ENCODE results near the gene WNT2. TPM values are rescaled to one million over a fixed set of nuclear protein-coding genes. Genes with fewer than 3 reads are reported as not detected.

WNT2 gene
- total and polyA plus RNA-seq, 4 donors, result 0.45 to 4.7 TPM; not detected in 2

DNA sequence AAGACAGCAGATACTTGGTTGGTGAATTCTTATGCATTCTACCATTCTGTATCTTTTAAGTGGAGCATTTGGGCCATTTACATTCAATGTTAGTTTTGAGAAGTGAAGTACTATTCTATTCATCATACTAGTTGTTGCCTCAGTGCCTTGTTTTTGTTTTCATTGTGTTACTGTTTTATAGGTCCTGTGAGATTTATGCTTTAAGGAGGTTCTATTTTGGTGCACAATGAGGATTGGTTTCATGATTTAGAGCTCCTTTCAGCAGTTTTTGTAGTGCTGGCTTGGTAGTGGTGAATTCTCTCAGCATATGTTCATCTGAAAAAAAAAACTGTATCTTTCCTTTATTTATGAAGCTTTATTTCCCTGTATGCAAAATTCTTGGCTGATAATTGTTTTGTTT is 23.3 kb upstream of the WNT2 start:
- intact Hi-C loops (cut with DNase I), result no loop called here
- no peak overlapping the region for H3K27ac ChIP-seq (ENCODE audit: low read depth in 1 of 2, low read length in 2 of 2)
- H3K9me3 ChIP-seq (ENCODE audit: control insufficient read depth, low read length), result no peaks in the 10 kb centered on the region
- H3K4me1 ChIP-seq (ENCODE audit: control insufficient read depth in 1 of 2, insufficient read depth in 2 of 2, low read length in 2 of 2), result no peaks in the 10 kb centered on the region
- ATAC-seq (ENCODE audit: low FRiP score) (no peak), DNase-seq (no peak)
- no peak overlapping the region for H3K4me3 ChIP-seq (ENCODE audit: low read length in 2 of 2)
- no peaks in the 10 kb centered on the region for H3K27me3 ChIP-seq (ENCODE audit: control insufficient read depth in 1 of 2, insufficient read depth in 2 of 2, low read length in 1 of 2)
- H3K36me3 ChIP-seq (ENCODE audit: control insufficient read depth in 1 of 2, insufficient read depth in 2 of 2, low read length in 1 of 2), result no peaks in the 10 kb centered on the region

DNA sequence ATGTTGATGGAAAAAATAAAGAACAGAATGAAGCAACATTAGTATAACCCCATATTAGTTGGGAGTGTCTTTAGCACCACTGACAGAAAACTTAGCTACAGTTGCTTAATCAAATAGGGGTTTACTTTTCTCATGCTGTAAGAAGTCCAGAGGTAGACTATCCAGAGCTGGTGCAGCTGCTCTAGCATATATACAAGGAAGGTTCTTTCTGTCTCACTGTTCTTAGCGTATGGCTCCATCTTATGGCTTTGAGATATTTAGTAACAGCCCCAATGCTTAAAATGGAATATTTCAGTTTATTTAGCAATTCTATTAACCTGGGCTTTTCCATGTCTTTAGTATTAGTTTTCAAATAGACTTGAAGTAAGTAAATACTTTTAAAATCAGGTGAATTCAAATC is 15.2 kb upstream of the WNT2 start:
- WGBS, 2 donors, result 82 to 97% methylated on average over 1 of the region's 1 CpG
- no peaks in the 10 kb centered on the region for H3K27me3 ChIP-seq (ENCODE audit: control insufficient read depth in 1 of 2, insufficient read depth in 2 of 2, low read length in 1 of 2)
- ATAC-seq (ENCODE audit: low FRiP score), result no peak
- no peak overlapping the region for H3K27ac ChIP-seq (ENCODE audit: low read depth in 1 of 2, low read length in 2 of 2)
- no peaks in the 10 kb centered on the region for H3K4me1 ChIP-seq (ENCODE audit: control insufficient read depth in 1 of 2, insufficient read depth in 2 of 2, low read length in 2 of 2)
- intact Hi-C loops (cut with DNase I), result no loop called here
- H3K36me3 ChIP-seq (ENCODE audit: control insufficient read depth in 1 of 2, insufficient read depth in 2 of 2, low read length in 1 of 2), result no peaks in the 10 kb centered on the region
- H3K9me3 ChIP-seq (ENCODE audit: control insufficient read depth, low read length), result no peaks in the 10 kb centered on the region
- DNase-seq, result no peak
- no peak overlapping the region for H3K4me3 ChIP-seq (ENCODE audit: low read length in 2 of 2)

DNA sequence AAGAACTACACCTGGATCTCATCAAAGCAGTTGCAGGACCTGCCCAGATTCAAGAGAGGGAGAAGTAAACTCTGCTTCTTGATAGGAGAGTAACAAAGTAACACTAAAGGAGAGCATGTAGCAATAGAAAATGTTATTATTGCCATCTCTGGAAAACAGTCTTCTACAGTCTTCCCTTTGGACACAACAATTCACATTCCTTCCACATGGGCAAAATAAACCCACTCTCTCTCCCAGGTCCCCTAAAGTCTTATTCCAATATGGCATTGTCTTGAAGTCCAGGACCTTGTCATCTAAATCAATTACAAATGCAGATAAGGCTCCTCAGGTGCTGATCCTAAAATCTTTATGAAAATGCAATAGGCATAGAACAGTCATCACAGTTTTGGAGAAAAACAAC is 10.3 kb upstream of the WNT2 start:
- Histone ChIP-seq H3K4me1 (ENCODE audit: control insufficient read depth in 1 of 2, insufficient read depth in 2 of 2, low read length in 2 of 2) (no peaks in the 10 kb centered on the region), H3K27ac (ENCODE audit: low read depth in 1 of 2, low read length in 2 of 2) (no peak overlapping the region), H3K4me3 (ENCODE audit: low read length in 2 of 2) (no peak overlapping the region), H3K27me3 (ENCODE audit: control insufficient read depth in 1 of 2, insufficient read depth in 2 of 2, low read length in 1 of 2) (no peaks in the 10 kb centered on the region), H3K36me3 (ENCODE audit: control insufficient read depth in 1 of 2, insufficient read depth in 2 of 2, low read length in 1 of 2) (no peaks in the 10 kb centered on the region), H3K9me3 (ENCODE audit: control insufficient read depth, low read length) (no peaks in the 10 kb centered on the region)
- intact Hi-C loops (cut with DNase I), result no loop called here
- DNase-seq (no peak), ATAC-seq (ENCODE audit: low FRiP score) (no peak)

DNA sequence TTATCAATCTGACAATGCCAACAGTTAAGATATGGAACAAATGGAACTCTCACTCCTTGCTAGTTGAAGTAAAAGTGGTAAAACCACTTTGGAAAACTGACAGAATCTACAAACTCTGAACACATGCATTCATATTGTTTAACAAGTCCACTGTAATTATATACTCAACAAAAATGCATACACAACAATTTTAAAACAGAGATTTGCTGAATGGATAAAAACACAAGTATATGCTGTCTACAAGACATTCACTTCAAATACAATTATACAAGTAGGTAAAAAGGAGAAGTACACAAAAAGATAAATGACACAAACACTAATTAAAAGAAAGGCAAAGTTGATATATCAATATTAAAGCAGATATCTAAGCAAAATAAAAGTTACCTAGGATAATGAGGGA is 9.2 kb upstream of the WNT2 start:
- no peak for DNase-seq
- ATAC-seq (ENCODE audit: low FRiP score), result no peak
- Histone ChIP-seq H3K4me3 (ENCODE audit: low read length in 2 of 2) (no peak overlapping the region), H3K36me3 (ENCODE audit: control insufficient read depth in 1 of 2, insufficient read depth in 2 of 2, low read length in 1 of 2) (no peaks in the 10 kb centered on the region), H3K27me3 (ENCODE audit: control insufficient read depth in 1 of 2, insufficient read depth in 2 of 2, low read length in 1 of 2) (no peaks in the 10 kb centered on the region), H3K4me1 (ENCODE audit: control insufficient read depth in 1 of 2, insufficient read depth in 2 of 2, low read length in 2 of 2) (no peaks in the 10 kb centered on the region), H3K27ac (ENCODE audit: low read depth in 1 of 2, low read length in 2 of 2) (no peak overlapping the region), H3K9me3 (ENCODE audit: control insufficient read depth, low read length) (no peaks in the 10 kb centered on the region)
- intact Hi-C loops (cut with DNase I), result no loop called here

DNA sequence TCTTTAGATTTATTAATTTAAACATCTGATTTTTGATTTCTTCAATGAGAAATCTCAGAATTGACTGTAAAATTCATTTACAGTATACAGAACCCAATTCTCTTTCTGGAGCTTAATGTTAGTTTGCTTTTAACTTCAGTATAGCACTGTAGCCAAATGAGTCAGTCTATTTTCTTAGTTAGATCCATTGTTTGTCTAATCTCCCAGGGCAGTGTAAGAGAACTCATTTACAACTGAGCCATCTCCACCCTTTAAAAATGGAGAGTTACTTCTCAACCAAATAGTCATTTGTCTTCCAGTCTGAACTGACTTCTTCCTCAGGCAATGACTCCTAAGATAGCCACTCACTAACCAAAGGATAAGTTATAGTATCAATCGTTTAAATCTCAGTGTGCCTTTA is 3.0 kb upstream of the WNT2 start:
- no peaks in the 10 kb centered on the region for H3K4me1 ChIP-seq (ENCODE audit: control insufficient read depth in 1 of 2, insufficient read depth in 2 of 2, low read length in 2 of 2)
- H3K36me3 ChIP-seq (ENCODE audit: control insufficient read depth in 1 of 2, insufficient read depth in 2 of 2, low read length in 1 of 2), result no peaks in the 10 kb centered on the region
- intact Hi-C loops (cut with DNase I), result loop anchor here in 1 of 2 donors (10.0 kb wide), 1 partner anchor 111 kb away; no protein-coding TSS in a partner anchor
- no peaks in the 10 kb centered on the region for H3K27me3 ChIP-seq (ENCODE audit: control insufficient read depth in 1 of 2, insufficient read depth in 2 of 2, low read length in 1 of 2)
- H3K9me3 ChIP-seq (ENCODE audit: control insufficient read depth, low read length), result peaks cover 2% of the 10 kb centered on the region
- H3K4me3 ChIP-seq (ENCODE audit: low read length in 2 of 2), result no peak overlapping the region
- no peak for ATAC-seq (ENCODE audit: low FRiP score)
- no peak overlapping the region for H3K27ac ChIP-seq (ENCODE audit: low read depth in 1 of 2, low read length in 2 of 2)
- 57 to 66% methylated on average over 1 of the region's 1 CpG for WGBS, 2 donors
- DNase-seq, result no peak

DNA sequence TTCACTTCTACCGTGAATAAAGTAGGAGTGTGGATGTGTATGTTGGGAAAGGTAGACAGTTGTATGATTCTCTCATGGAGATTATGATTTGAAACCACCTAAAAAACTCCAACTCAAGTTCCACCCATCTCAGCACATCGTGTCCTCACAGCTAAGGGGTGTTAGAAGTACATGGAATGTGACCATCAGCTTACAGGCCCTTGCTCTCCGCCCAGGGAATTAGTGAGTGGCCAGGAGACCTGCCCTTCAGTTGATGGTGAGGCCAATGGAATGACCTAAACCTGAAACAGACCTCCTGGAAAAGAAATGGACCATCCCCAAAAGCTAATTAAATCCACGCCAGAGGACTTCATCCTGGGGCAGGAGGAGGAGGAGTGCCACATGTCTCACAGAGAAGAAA is 2.1 kb upstream of the WNT2 start:
- H3K4me1 ChIP-seq (ENCODE audit: control insufficient read depth in 1 of 2, insufficient read depth in 2 of 2, low read length in 2 of 2), result no peaks in the 10 kb centered on the region
- WGBS, 2 donors, result 40 to 49% methylated on average over 4 of the region's 4 CpGs
- peaks cover 2% of the 10 kb centered on the region for H3K9me3 ChIP-seq (ENCODE audit: control insufficient read depth, low read length)
- H3K4me3 ChIP-seq (ENCODE audit: low read length in 2 of 2), result peak overlapping the region in 1 of 2 donors; percentile 48
- intact Hi-C loops (cut with DNase I), result loop anchor here in 1 of 2 donors (10.0 kb wide), 1 partner anchor 110 kb away; no protein-coding TSS in a partner anchor
- ATAC-seq (ENCODE audit: low FRiP score), result no peak
- H3K27ac ChIP-seq (ENCODE audit: low read depth in 1 of 2, low read length in 2 of 2), result no peak overlapping the region
- H3K27me3 ChIP-seq (ENCODE audit: control insufficient read depth in 1 of 2, insufficient read depth in 2 of 2, low read length in 1 of 2), result no peaks in the 10 kb centered on the region
- H3K36me3 ChIP-seq (ENCODE audit: control insufficient read depth in 1 of 2, insufficient read depth in 2 of 2, low read length in 1 of 2), result no peaks in the 10 kb centered on the region
- no peak for DNase-seq

DNA sequence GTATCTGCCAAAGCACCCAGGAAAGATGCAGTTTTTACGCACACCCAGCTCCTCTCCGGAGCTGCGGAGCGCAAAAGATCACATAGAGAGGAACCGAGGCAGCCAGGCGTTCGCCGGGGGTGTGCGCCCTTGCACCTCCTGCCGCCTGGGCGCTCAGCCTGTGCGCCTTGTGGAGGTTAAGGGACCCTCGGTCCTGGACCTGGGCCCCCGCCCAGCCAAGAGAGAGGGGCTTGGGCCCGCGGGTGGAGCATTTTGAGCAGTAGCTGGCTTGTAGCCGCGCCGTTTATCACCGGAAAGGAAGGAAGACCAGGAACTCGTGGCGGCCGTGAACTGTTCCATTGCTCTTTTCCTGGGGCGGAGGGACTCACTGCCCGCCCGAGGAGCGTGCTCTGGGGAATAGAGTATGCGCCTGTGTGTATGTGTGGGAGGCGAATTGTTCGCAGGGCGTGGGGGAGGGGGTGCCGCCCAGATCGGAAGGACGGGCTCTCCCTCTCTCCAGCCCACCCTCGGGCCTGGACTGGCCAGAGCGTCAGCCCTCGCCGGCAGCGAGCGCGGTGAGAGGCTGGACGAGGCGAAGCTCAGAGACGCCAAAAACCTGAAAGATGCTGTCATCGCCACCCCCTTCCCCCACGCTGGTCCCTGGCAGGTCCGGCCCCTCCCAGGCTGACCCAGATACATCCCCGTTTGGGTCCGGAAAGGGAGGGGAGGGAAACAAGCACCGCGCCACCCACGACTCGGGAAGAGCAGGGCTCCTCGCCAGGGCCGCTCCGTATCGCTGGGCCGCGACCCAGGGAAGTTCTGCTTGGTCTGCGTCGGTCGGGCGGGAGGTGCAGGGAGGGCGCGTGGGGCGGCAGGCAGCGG is 1.2 kb upstream of the WNT2 start:
- Histone ChIP-seq H3K9me3 (ENCODE audit: control insufficient read depth, low read length) (peaks cover 2% of the 10 kb centered on the region), H3K27ac (ENCODE audit: low read depth in 1 of 2, low read length in 2 of 2) (no peak overlapping the region), H3K4me1 (ENCODE audit: control insufficient read depth in 1 of 2, insufficient read depth in 2 of 2, low read length in 2 of 2) (no peaks in the 10 kb centered on the region), H3K27me3 (ENCODE audit: control insufficient read depth in 1 of 2, insufficient read depth in 2 of 2, low read length in 1 of 2) (no peaks in the 10 kb centered on the region), H3K36me3 (ENCODE audit: control insufficient read depth in 1 of 2, insufficient read depth in 2 of 2, low read length in 1 of 2) (no peaks in the 10 kb centered on the region), H3K4me3 (ENCODE audit: low read length in 2 of 2) (peak overlapping the region; percentile 48 to 52)
- peak; percentile 68 to 87 for DNase-seq
- intact Hi-C loops (cut with DNase I), result loop anchor here in 1 of 2 donors (10.0 kb wide), 1 partner anchor 109 kb away; no protein-coding TSS in a partner anchor
- ATAC-seq (ENCODE audit: low FRiP score), result peak; percentile 81
- 1% methylated on average over 46 to 67 of the region's 67 CpGs for WGBS, 2 donors

DNA sequence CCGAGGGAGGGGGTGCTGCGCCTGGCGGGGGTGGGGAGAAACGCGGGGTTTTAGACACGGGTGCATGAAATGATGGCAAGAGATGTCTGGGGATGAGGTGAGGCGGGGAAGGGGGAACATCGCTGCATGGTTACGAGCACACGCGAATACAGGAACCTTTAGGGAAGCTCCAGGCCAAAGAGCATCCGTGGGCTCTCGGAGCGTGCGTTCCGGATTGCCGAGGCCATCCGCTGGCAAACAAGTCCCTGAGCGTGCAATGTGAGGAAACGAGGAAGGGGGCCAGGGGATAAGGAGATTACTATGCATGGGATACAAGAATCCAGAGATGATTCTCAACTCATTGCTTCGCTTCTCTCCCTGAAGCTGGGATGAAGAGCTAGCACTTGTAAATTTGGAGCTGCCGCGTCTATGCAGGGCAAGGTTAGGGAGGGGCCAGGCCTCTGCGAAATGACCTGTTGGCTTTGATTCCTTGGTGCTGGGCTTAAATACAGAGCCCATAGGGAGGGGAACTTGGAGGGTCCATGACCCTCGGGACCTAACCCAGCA is 520 bp upstream of the WNT2 start:
- ATAC-seq (ENCODE audit: low FRiP score), result no peak
- no peak overlapping the region for H3K27ac ChIP-seq (ENCODE audit: low read depth in 1 of 2, low read length in 2 of 2)
- H3K27me3 ChIP-seq (ENCODE audit: control insufficient read depth in 1 of 2, insufficient read depth in 2 of 2, low read length in 1 of 2), result no peaks in the 10 kb centered on the region
- intact Hi-C loops (cut with DNase I), result loop anchor here in 1 of 2 donors (10.0 kb wide), 1 partner anchor 109 kb away; no protein-coding TSS in a partner anchor
- peaks cover 2% of the 10 kb centered on the region for H3K9me3 ChIP-seq (ENCODE audit: control insufficient read depth, low read length)
- no peaks in the 10 kb centered on the region for H3K36me3 ChIP-seq (ENCODE audit: control insufficient read depth in 1 of 2, insufficient read depth in 2 of 2, low read length in 1 of 2)
- H3K4me3 ChIP-seq (ENCODE audit: low read length in 2 of 2), result peak overlapping the region; percentile 48 to 52
- WGBS, 2 donors, result 1% methylated on average over 24 to 25 of the region's 25 CpGs
- no peak for DNase-seq
- no peaks in the 10 kb centered on the region for H3K4me1 ChIP-seq (ENCODE audit: control insufficient read depth in 1 of 2, insufficient read depth in 2 of 2, low read length in 2 of 2)

DNA sequence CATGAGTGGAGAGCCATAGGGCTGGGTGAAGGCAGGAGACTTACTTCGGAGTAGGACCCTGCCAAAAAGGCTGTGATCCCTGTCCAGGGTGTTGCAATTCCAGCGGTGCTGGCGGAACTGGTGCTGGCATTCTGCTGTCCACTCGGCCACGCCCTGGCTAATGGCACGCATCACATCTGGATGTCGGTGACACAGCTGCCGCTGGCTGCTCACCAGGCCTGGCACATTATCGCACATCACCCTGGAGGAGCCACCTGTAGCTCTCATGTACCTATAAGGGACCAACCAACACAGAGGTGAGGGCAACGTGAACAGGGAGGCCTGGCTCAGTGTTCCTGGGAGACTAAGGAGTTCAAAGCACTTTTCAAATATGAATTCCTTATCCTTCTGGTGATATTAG is 2.3 kb downstream of the WNT2 start:
- intact Hi-C loops (cut with DNase I), result loop anchor here in 1 of 2 donors (10.0 kb wide), 1 partner anchor 106 kb away; no protein-coding TSS in a partner anchor
- Histone ChIP-seq H3K4me3 (ENCODE audit: low read length in 2 of 2) (no peak overlapping the region), H3K4me1 (ENCODE audit: control insufficient read depth in 1 of 2, insufficient read depth in 2 of 2, low read length in 2 of 2) (no peaks in the 10 kb centered on the region), H3K27ac (ENCODE audit: low read depth in 1 of 2, low read length in 2 of 2) (no peak overlapping the region), H3K36me3 (ENCODE audit: control insufficient read depth in 1 of 2, insufficient read depth in 2 of 2, low read length in 1 of 2) (no peaks in the 10 kb centered on the region), H3K27me3 (ENCODE audit: control insufficient read depth in 1 of 2, insufficient read depth in 2 of 2, low read length in 1 of 2) (no peaks in the 10 kb centered on the region), H3K9me3 (ENCODE audit: control insufficient read depth, low read length) (no peaks in the 10 kb centered on the region)
- 91 to 94% methylated on average over 10 of the region's 10 CpGs for WGBS, 2 donors
- no peak for ATAC-seq (ENCODE audit: low FRiP score)
- DNase-seq, result no peak
